Uterus (tissue), 2 donors: ENCODE data around the gene CNPY1.

ENCODE experiments used
- CTCF ChIP-seq, 4 experiments: fragments of 200-600 bp in 2 of 4; fragments of 450-650 bp in 2 of 4; sonication (generic) in 2 of 4; IDR thresholded peaks; one replicate each; pipeline ENCODE4 v1.5.1; 2016 to 2019; ENCODE audit warnings: antibody characterized with exemption in 4 of 4, mild to moderate bottlenecking in 2 of 4, moderate library complexity in 1 of 4
- POLR2A ChIP-seq, 2 donors: fragments of 450-650 bp; IDR thresholded peaks; one replicate each; pipeline ENCODE4 v1.6.1; 2016; ENCODE audit warnings: antibody characterized with exemption in 2 of 2, mild to moderate bottlenecking in 1 of 2, moderate library complexity in 1 of 2

DNA sequence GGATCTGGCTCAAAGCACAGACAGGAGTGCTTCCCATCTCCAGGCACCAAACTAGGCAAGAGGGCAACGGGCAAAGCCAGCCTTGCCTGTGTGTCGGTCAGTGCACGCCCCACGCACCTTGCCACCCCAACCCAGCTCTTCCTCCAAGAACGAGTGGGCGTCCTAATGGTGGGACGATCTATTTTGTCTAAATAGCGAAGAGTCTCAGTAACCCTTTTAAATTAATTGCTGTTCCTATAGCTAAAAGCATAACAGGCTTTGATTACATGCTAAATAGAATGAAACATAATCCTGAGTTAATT is 76.2 kb downstream of the CNPY1 start:
- no peak for TF ChIP-seq CTCF (IDR thresholded peaks at IDR 0.05)
- no peak for TF ChIP-seq POLR2A (IDR thresholded peaks at IDR 0.05)
